Measurements from ENCODE around the gene ALOX5. TPM values are rescaled to one million over a fixed set of nuclear protein-coding genes. Genes with fewer than 3 reads are reported as not detected.

ALOX5 gene
- total and polyA plus RNA-seq, 4 donors: 2.9 to 16.9 (median 8.4) TPM

DNA sequence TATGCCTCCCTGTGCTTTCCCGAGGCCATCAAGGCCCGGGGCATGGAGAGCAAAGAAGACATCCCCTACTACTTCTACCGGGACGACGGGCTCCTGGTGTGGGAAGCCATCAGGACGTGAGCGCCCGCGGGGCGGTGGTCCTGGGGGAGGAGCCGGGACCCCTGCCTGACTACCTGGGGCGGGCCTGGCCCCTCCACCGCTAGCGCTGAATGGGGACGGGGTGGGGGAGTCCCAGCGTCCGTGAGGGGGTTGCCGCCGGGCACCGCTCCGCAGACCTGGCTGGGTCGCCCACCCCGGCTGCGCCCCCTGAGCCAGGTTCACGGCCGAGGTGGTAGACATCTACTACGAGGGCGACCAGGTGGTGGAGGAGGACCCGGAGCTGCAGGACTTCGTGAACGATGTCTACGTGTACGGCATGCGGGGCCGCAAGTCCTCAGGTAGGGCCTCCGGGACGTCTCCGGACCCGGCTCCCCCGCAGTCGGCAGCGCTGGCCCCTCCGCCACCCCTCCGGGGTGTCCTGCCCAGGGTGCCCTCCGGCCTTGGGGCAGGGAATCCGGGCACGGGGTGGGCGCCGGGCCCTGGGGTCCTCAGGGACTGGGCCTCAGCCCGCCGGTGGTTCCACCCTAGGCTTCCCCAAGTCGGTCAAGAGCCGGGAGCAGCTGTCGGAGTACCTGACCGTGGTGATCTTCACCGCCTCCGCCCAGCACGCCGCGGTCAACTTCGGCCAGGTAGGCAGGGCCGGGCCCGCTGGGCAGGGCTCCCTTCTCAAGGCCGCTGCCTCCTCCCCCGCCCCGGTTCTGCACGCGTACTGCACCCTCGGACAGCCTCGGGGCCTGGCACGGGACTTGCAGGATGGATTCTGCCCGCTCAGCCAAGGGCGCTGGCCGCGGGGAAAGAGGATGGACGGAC is 69.3 kb downstream of the ALOX5 start:
- H3K27me3 ChIP-seq (ENCODE audit: control insufficient read depth in 4 of 4, insufficient read depth in 4 of 4, low read length in 3 of 4): no peaks in the 10 kb centered on the region
- no peak overlapping the region for H3K9ac ChIP-seq (ENCODE audit: low read depth in 1 of 2, low read length in 2 of 2)
- no peaks in the 10 kb centered on the region for H3K36me3 ChIP-seq (ENCODE audit: control insufficient read depth in 4 of 4, insufficient read depth in 3 of 4, low read depth in 1 of 4, low read length in 3 of 4)
- peaks cover 0 to 19% (median 9%) of the 10 kb centered on the region in 4 donors for H3K4me1 ChIP-seq (ENCODE audit: control insufficient read depth in 4 of 4, insufficient read depth in 4 of 4, low read length in 3 of 4)
- WGBS: 94% methylated on average over 76 of the region's 76 CpGs
- no peak overlapping the region for H3K4me3 ChIP-seq (ENCODE audit: low read depth in 1 of 3, low read length in 3 of 3)
- H3K27ac ChIP-seq (ENCODE audit: low read depth in 1 of 2, low read length in 2 of 2): no peak overlapping the region
- DNase-seq (ENCODE audit: low spot score): peak; percentile 31
- no peaks in the 10 kb centered on the region for H3K9me3 ChIP-seq (ENCODE audit: control insufficient read depth in 4 of 4, low read length in 3 of 4)
- no peak for TF ChIP-seq SP1 (IDR thresholded peaks at IDR 0.05)

DNA sequence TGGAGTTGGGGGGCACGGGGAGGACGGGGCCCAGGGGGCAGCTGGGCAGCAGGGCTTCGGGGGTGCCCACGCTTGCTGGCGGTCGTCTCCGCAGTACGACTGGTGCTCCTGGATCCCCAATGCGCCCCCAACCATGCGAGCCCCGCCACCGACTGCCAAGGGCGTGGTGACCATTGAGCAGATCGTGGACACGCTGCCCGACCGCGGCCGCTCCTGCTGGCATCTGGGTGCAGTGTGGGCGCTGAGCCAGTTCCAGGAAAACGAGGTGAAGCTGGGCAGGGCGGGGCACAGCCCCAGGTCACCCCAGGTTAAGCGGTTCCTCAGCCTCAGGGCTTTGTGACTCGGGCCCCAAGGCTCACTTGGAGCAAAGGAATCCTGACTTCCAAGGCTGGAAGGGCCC is 70.0 kb downstream of the ALOX5 start:
- H3K9ac ChIP-seq (ENCODE audit: low read depth in 1 of 2, low read length in 2 of 2): no peak overlapping the region
- H3K4me3 ChIP-seq (ENCODE audit: low read depth in 1 of 3, low read length in 3 of 3): no peak overlapping the region
- no peak overlapping the region for H3K27ac ChIP-seq (ENCODE audit: low read depth in 1 of 2, low read length in 2 of 2)
- H3K4me1 ChIP-seq (ENCODE audit: control insufficient read depth in 4 of 4, insufficient read depth in 4 of 4, low read length in 3 of 4): peaks cover 0 to 19% (median 9%) of the 10 kb centered on the region in 4 donors
- H3K36me3 ChIP-seq (ENCODE audit: control insufficient read depth in 4 of 4, insufficient read depth in 3 of 4, low read depth in 1 of 4, low read length in 3 of 4): no peaks in the 10 kb centered on the region
- no peaks in the 10 kb centered on the region for H3K9me3 ChIP-seq (ENCODE audit: control insufficient read depth in 4 of 4, low read length in 3 of 4)
- WGBS: 92% methylated on average over 24 of the region's 24 CpGs
- DNase-seq (ENCODE audit: low spot score): peak; percentile 32
- H3K27me3 ChIP-seq (ENCODE audit: control insufficient read depth in 4 of 4, insufficient read depth in 4 of 4, low read length in 3 of 4): no peaks in the 10 kb centered on the region
- no peak for TF ChIP-seq HNF4A (conservative IDR thresholded peaks at IDR 0.05)

DNA sequence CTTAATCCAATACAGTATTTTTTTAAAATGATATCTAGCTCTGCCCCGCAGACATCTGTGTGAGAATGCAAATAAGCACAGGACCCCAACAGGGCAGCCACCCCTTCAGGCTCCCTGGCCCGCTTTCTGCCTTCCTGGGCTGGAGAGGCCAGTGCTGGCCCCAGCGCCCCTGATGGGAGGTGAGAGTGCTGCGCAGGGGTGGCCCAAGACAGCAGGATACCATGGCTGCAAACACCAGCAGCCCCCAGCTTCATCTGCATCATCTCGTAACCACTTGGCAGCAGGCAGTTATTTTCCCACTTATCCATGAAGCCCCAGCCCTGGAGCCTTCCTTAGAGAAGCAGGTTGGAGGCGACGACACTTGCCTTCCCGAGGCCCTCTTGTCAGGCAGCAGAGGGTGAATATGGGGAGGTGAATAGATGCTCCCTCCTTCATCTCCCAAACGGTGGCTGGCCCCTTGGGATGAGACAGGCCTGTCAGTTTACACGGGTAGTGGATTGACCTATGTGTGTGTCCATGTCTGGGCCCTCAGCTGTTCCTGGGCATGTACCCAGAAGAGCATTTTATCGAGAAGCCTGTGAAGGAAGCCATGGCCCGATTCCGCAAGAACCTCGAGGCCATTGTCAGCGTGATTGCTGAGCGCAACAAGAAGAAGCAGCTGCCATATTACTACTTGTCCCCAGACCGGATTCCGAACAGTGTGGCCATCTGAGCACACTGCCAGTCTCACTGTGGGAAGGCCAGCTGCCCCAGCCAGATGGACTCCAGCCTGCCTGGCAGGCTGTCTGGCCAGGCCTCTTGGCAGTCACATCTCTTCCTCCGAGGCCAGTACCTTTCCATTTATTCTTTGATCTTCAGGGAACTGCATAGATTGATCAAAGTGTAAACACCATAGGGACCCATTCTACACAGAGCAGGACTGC is 71.2 kb downstream of the ALOX5 start:
- Histone ChIP-seq H3K4me1 (ENCODE audit: control insufficient read depth in 4 of 4, insufficient read depth in 4 of 4, low read length in 3 of 4) (peaks cover 0 to 19% (median 9%) of the 10 kb centered on the region in 4 donors), H3K9me3 (ENCODE audit: control insufficient read depth in 4 of 4, low read length in 3 of 4) (no peaks in the 10 kb centered on the region), H3K9ac (ENCODE audit: low read depth in 1 of 2, low read length in 2 of 2) (no peak overlapping the region), H3K4me3 (ENCODE audit: low read depth in 1 of 3, low read length in 3 of 3) (no peak overlapping the region), H3K27ac (ENCODE audit: low read depth in 1 of 2, low read length in 2 of 2) (no peak overlapping the region), H3K36me3 (ENCODE audit: control insufficient read depth in 4 of 4, insufficient read depth in 3 of 4, low read depth in 1 of 4, low read length in 3 of 4) (no peaks in the 10 kb centered on the region), H3K27me3 (ENCODE audit: control insufficient read depth in 4 of 4, insufficient read depth in 4 of 4, low read length in 3 of 4) (no peaks in the 10 kb centered on the region)
- peak; percentile 22 to 54 for TF ChIP-seq RXRA (IDR thresholded peaks at IDR 0.05)
- TF ChIP-seq FOXA2 (IDR thresholded peaks at IDR 0.05): no peak
- TF ChIP-seq NR2F2 (IDR thresholded peaks at IDR 0.05): no peak
- TF ChIP-seq TAF1 (conservative IDR thresholded peaks at IDR 0.05): no peak
- TF ChIP-seq JUND (IDR thresholded peaks at IDR 0.05): peak in 1 of 2 donors; percentile 11
- TF ChIP-seq RAD21 (IDR thresholded peaks at IDR 0.05): peak in 1 of 2 donors; percentile 22
- peak; percentile 75 to 81 for TF ChIP-seq HNF4A (conservative IDR thresholded peaks at IDR 0.05)
- TF ChIP-seq SP1 (IDR thresholded peaks at IDR 0.05): peak; percentile 57
- DNase-seq (ENCODE audit: low spot score): peak; percentile 33
- 70% methylated on average over 19 of the region's 19 CpGs for WGBS

DNA sequence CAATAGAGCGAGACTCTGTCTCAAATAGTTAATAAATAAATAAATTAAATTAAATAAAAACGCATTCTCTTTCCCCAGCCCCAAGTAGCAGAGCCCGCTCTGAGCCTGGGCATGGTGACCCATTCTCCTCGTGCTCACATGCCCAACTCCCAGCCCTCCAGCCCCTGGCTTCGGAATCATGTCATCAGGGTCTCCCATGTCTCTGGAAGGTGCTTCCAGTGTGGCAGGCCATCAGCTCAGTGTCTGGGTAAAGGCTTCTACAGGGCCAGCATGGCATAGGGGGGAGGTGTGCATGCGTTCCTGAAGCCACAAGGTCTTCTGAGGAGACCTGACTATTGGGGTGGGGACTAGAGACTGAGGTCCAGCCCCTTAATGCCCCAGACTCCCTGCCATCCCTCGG is 72.8 kb downstream of the ALOX5 start:
- no peak overlapping the region for H3K4me3 ChIP-seq (ENCODE audit: low read depth in 1 of 3, low read length in 3 of 3)
- H3K36me3 ChIP-seq (ENCODE audit: control insufficient read depth in 4 of 4, insufficient read depth in 3 of 4, low read depth in 1 of 4, low read length in 3 of 4): no peaks in the 10 kb centered on the region
- H3K9me3 ChIP-seq (ENCODE audit: control insufficient read depth in 4 of 4, low read length in 3 of 4): no peaks in the 10 kb centered on the region
- WGBS: 92% methylated on average over 7 of the region's 7 CpGs
- H3K4me1 ChIP-seq (ENCODE audit: control insufficient read depth in 4 of 4, insufficient read depth in 4 of 4, low read length in 3 of 4): peaks cover 0 to 25% (median 11%) of the 10 kb centered on the region in 4 donors
- no peak overlapping the region for H3K9ac ChIP-seq (ENCODE audit: low read depth in 1 of 2, low read length in 2 of 2)
- no peak for DNase-seq (ENCODE audit: low spot score)
- no peaks in the 10 kb centered on the region for H3K27me3 ChIP-seq (ENCODE audit: control insufficient read depth in 4 of 4, insufficient read depth in 4 of 4, low read length in 3 of 4)
- H3K27ac ChIP-seq (ENCODE audit: low read depth in 1 of 2, low read length in 2 of 2): no peak overlapping the region
- no peak for TF ChIP-seq HNF4A (conservative IDR thresholded peaks at IDR 0.05)
- no peak for TF ChIP-seq HNF4G (IDR thresholded peaks at IDR 0.05)
- TF ChIP-seq NR2F2 (IDR thresholded peaks at IDR 0.05): no peak
- no peak for TF ChIP-seq GABPA (IDR thresholded peaks at IDR 0.05 in 1 of 2, conservative IDR thresholded peaks at IDR 0.05 in 1 of 2)
- no peak for TF ChIP-seq RAD21 (IDR thresholded peaks at IDR 0.05)
- TF ChIP-seq, protein P1, sequence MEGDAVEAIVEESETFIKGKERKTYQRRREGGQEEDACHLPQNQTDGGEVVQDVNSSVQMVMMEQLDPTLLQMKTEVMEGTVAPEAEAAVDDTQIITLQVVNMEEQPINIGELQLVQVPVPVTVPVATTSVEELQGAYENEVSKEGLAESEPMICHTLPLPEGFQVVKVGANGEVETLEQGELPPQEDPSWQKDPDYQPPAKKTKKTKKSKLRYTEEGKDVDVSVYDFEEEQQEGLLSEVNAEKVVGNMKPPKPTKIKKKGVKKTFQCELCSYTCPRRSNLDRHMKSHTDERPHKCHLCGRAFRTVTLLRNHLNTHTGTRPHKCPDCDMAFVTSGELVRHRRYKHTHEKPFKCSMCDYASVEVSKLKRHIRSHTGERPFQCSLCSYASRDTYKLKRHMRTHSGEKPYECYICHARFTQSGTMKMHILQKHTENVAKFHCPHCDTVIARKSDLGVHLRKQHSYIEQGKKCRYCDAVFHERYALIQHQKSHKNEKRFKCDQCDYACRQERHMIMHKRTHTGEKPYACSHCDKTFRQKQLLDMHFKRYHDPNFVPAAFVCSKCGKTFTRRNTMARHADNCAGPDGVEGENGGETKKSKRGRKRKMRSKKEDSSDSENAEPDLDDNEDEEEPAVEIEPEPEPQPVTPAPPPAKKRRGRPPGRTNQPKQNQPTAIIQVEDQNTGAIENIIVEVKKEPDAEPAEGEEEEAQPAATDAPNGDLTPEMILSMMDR (IDR thresholded peaks at IDR 0.05; ENCODE audit: low read depth, low read length, missing input control): no peak
- no peak for TF ChIP-seq FOXA1 (IDR thresholded peaks at IDR 0.05)
- TF ChIP-seq, protein P2, sequence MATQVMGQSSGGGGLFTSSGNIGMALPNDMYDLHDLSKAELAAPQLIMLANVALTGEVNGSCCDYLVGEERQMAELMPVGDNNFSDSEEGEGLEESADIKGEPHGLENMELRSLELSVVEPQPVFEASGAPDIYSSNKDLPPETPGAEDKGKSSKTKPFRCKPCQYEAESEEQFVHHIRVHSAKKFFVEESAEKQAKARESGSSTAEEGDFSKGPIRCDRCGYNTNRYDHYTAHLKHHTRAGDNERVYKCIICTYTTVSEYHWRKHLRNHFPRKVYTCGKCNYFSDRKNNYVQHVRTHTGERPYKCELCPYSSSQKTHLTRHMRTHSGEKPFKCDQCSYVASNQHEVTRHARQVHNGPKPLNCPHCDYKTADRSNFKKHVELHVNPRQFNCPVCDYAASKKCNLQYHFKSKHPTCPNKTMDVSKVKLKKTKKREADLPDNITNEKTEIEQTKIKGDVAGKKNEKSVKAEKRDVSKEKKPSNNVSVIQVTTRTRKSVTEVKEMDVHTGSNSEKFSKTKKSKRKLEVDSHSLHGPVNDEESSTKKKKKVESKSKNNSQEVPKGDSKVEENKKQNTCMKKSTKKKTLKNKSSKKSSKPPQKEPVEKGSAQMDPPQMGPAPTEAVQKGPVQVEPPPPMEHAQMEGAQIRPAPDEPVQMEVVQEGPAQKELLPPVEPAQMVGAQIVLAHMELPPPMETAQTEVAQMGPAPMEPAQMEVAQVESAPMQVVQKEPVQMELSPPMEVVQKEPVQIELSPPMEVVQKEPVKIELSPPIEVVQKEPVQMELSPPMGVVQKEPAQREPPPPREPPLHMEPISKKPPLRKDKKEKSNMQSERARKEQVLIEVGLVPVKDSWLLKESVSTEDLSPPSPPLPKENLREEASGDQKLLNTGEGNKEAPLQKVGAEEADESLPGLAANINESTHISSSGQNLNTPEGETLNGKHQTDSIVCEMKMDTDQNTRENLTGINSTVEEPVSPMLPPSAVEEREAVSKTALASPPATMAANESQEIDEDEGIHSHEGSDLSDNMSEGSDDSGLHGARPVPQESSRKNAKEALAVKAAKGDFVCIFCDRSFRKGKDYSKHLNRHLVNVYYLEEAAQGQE (IDR thresholded peaks at IDR 0.05): no peak
- TF ChIP-seq, protein P3, sequence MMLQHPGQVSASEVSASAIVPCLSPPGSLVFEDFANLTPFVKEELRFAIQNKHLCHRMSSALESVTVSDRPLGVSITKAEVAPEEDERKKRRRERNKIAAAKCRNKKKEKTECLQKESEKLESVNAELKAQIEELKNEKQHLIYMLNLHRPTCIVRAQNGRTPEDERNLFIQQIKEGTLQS (IDR thresholded peaks at IDR 0.05): no peak
